IPS DF 19.7 (cell line): ENCODE measurements around the gene ACOD1.
A peak's percentile ranks its signal among the peaks of the same experiment; 100 is the strongest.
"Not testable (repeated sequence)": the region's sequence is repeated elsewhere in the genome, so short reads cannot be mapped to it uniquely, and the experiment has no call there.

Source experiments
- DNase-seq: peaks from one replicate; pipeline ENCODE4 v3.0.0-alpha.2; 2013; ENCODE audit warnings: low read depth, low spot score

ACOD1 gene

GRCh38 chr13:76953968-76954367 is 5.7 kb downstream of the ACOD1 start:
- no peak for DNase-seq

GRCh38 chr13:76954538-76954937 is 6.2 kb downstream of the ACOD1 start:
- DNase-seq, result no peak

DNA sequence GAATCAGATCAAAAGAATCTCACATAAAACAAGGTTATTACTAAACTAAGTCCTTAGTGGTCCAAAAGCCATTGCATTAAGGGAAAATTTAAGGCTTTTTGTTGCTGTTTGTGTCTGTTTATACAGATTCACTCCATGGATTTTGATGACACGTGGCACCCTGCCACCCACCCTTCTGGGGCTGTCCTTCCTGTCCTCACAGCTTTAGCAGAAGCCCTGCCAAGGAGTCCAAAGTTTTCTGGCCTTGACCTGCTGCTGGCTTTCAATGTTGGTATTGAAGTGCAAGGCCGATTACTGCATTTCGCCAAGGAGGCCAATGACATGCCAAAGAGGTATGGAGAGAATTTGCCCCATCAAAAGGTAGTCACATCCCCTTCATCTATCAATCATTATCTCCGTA is 6.9 kb downstream of the ACOD1 start:
- DNase-seq, result no peak

DNA sequence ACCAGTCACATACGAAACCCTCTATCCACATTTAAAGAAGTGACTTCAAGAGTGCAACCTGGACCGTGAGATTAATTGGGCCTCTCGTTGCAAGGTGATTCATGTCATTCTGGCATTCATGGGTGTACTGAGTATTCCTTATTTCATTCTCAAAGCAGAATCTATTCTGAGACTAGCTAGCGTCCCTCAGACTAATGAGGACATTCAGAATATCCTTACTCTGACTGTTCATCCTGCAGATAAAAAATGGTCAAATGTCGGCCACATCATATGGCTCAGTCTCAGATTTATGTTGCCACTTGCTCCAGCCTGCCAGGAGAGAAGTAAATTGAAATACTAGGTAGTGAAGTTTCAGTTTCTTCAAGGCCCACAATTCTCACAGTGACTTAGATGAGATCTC is 7.3 kb downstream of the ACOD1 start:
- DNase-seq, result no peak

GRCh38 chr13:76958841-76959432 is 10.6 kb downstream of the ACOD1 start:
- no peak for DNase-seq

- not testable (repeated sequence) for DNase-seq
Observed at GRCh38 chr13:76959734-76960133, 11.4 kb downstream of the ACOD1 start.

- DNase-seq, result no peak
Observed at GRCh38 chr13:76965759-76966421, 17.6 kb downstream of the ACOD1 start.

- no peak for DNase-seq
Observed at GRCh38 chr13:76967031-76967430, 18.7 kb downstream of the ACOD1 start.

- no peak for DNase-seq
Observed at GRCh38 chr13:76968041-76968440, 19.7 kb downstream of the ACOD1 start.

DNA sequence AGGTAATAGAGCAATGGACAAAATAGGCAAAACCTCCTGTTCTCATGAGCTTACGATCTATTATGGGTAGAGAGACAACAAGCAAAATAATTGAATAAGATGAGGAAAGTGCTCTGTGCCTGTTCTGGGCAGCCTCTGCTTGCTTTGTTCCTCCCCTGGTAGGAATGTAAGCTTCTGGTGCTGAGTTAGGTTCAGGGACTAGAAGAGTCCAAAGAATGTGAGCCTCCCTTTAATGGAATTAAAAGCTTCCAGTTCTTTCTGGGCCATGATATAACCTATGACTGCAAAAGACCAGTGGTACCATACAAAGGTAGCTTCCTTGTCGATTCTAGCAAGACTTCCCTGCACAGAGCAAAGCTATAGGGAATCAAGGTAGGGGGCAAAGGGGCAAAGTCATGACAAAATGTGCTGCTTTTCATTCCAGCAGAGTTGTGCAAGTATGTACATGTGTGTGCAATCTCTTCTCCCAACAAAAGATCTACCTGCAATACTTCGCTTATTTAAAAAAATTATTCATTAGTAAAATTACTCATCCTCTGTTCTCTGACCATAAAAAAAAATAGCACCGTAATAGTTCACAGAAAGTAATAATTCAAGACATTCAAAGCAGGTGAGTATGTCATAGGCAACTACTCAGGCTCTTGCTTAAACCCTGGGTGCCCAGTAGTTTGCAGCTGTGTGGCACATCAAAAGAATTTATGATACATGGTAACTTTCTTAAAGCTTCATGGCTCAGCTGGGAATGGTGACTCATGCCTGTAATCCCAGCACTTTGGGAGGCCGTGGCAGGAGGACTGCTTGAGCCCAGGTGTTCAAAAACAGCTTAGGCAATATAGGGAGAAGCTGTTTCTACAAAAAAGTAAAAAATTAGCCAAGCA is 21.4 kb downstream of the ACOD1 start:
- DNase-seq, result no peak

GRCh38 chr13:76971215-76971614 is 22.9 kb downstream of the ACOD1 start:
- no peak for DNase-seq

DNA sequence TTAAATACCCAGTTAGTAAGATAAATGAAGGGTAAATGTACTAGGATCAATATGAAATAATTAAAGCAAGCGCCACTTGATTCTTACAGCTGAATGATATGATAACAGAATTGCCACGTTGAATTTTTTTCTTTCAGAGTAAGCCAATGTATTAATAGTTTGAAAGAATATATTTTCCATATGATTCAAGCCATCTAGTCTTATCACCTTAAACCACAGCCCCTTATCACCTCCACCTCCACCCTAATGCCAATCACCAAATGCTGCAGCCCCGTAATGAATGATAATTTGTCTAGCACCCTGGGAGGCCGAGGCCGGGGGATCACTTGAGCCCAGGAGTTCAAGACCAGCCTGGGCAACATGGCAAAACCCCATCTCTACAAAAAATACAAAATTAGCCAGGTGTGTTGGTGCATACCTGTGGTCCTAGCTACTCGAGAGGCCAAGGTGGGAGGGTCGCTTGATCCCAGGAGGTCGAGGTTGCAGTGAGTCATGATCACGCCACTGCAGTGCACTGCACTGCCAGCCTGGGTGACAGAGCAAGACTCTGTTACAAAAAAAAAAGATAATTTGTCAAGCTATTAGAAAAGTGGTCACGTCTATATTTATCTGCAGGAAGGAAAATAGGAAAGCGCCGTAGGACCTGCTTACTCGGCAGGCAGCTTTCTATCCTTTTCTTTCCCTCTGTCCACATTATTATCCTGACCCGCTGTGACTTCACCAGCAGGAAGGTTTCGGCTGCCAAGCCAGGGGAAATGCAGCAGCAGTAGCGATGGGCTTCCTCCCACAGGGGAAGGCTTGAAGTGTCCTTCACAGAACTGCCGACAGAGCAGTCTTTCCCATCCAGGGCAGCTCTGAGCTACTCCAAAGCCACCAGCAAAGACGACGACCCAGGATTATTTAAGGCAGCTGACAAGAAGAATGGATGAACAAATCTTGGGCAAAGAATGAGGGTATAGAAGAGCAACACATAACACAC is 23.8 kb downstream of the ACOD1 start:
- no peak for DNase-seq

DNA sequence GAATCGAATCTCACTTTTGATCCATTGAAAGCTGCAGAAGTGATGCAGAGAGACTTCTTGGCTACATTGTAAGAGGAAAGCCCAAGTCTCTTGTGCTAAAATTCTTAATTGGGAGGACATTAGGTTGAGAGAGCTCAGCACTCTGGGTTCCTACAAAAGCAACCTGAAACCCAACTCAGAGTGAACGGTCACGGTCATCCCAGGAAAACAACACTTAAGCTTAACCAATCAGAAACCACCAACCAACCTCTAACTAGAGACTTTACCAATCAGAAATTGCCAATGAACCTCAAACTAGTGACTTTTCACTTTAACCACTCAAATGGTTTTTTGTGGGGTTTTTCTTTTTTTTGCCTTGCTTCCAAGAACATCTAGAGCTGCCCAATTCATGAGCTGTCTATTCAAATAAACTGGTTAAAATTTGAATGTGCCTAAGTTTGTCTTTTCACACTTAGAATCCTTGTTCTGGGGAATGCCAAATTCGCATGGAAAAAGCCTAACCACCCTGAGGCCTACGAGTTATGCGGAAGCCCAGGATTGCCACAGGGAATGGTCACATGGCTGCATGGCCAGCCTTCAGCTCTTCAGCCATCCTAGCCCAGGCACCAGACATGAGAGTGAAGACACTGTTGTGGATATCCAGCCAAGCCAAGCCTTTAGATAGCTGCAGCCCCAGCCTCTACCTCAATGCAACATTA is 25.8 kb downstream of the ACOD1 start:
- DNase-seq, result no peak

DNA sequence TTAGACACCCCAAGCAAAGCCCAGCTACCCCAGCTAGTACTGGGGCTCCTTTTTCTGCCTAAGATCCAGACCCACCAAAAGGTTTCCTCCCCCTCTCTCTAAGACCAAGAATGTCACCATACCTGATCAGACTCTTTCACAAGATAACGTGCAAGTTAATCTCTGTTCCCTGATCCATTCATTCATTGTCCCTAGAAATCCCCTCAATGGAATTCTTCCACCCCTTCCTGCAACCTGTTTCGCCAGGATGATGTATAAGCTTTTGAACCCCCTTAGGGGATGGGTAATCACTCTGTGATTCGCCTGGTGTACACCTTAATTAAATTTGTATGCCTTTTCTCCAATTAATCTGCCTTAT is 26.3 kb downstream of the ACOD1 start:
- no peak for DNase-seq

- no peak for DNase-seq
Observed at GRCh38 chr13:76975863-76976262, 27.6 kb downstream of the ACOD1 start.

DNA sequence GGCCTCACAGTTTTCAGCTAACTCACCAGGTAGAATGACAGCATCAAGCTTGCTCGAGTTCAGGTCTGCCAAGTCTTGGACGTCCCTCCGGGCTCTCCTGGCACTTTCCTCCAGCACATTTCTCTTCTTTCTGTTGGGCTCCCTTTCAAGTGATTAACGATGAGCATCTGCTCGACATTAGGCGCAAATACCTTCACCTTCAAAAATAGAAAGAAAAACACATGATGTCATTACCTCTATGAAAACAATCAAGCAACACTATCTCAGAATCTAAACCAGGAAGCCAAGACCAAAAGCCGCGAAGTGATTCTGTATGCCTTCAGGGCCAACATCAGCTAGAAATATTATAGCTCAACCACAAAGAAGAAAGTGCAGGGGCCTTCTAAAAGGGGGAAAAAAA is 28.2 kb downstream of the ACOD1 start:
- no peak for DNase-seq

DNA sequence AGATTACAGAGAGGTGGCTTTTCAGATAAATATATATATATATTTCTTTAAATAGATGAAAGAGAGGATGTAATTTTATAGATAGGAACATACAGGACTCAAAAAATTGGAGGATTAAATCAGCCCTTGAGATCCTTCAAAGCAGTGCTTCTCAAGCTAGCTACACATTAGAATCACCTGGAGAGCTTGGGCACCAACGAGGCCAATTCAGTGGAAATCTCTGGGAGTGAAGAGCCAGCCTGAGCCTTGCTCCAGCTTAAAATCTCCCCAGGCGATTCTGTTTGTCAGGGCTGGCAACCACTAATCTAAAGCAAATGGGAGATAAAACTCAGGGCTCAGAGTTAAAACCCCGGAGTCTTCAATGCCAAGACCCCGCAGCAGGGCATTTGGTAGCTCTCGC is 28.6 kb downstream of the ACOD1 start:
- no peak for DNase-seq

DNA sequence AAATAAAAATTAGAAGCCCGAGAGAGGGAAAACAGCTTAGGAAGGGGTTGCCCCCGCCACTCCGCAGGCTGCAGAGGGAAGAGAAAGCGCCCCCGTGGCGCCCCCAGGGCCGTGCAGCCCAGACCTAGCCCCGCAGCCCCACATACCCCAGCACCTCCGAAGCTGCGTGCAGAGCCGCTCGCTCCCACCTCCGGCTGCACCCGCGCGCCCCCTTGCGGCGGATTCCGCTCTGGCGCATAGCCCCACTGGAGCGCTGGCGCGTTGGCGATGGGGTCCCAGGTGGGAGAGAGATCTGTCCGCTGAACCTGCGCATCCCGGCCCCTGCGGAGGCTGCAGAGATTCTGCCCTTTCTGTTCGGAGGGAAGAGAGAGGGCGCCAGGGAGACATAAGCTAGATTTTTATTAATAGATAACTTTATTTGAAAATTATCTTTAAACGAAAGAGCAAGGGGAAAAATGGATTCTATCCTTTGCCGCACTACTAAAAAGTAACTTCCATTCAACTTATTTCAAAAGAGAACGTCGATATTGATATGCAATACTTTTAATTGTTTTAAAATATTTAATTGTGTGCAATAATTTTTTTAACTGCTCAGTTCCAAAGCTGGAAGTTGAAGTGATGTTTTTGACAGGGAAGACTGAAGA is 31.9 kb downstream of the ACOD1 start:
- DNase-seq, result peak; percentile 33

GRCh38 chr13:76982061-76982460 is 33.8 kb downstream of the ACOD1 start:
- no peak for DNase-seq

DNA sequence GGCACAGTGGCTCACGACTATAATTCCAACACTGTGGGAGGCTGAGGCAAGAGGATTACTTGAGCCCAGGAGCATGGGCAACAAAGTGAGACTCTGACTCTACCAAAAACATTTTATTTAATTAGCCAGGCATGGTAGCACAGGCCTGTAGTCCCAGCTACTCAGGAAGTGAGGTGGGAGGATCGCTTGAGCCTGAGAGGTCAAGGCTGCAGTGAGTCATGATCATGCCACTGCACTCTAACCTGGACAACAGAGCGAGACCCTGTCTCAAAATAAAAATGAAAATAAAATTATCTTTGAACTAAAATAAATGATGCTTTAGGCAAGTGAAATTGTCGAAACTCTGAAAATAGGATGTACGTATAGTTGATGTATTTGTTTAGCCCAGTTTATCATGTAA is 35.4 kb downstream of the ACOD1 start:
- no peak for DNase-seq

DNA sequence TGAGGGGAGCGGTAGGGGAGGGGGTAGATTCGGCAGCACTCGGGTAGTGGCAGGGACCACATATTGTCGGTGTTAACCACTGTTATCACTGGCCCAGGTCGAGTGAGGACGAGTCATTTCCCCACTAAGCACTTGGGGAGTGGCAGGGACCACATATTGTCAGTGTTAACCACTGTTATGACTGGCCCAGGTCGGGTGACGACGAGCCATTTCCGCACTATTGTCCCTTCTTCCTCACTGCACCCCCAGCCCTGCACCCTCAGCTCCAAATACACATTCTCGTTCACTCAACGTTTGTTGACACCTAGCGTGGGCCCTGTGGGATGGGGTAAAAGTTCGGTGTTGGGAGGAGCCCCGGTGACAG is 43.1 kb downstream of the ACOD1 start:
- DNase-seq, result no peak
